Keratinocyte (primary cell): ENCODE measurements around the gene TOLLIP.

Experiments used
- EZH2 ChIP-seq: IDR thresholded peaks from one replicate; pipeline ENCODE4 v1.6.1; 2012; ENCODE audit warnings: inconsistent platforms, mild to moderate bottlenecking, low read length, moderate library complexity
- TF ChIP-seq, protein P1 (sequence below), 3 experiments: IDR thresholded peaks in 1 of 3; conservative IDR thresholded peaks in 1 of 3; optimal IDR thresholded peaks in 1 of 3; 2 replicates in 2 of 3; 3 replicates in 1 of 3; pipeline versions ENCODE3 to v1.5.1; 2011; ENCODE audit warnings: low read length in 3 of 3, mild to moderate bottlenecking in 3 of 3, moderate library complexity in 2 of 3, control low read depth in 1 of 3, inconsistent platforms in 1 of 3; ENCODE audit not compliant: insufficient read depth in 2 of 3; ENCODE audit errors: extremely low read depth in 1 of 3

DNA sequence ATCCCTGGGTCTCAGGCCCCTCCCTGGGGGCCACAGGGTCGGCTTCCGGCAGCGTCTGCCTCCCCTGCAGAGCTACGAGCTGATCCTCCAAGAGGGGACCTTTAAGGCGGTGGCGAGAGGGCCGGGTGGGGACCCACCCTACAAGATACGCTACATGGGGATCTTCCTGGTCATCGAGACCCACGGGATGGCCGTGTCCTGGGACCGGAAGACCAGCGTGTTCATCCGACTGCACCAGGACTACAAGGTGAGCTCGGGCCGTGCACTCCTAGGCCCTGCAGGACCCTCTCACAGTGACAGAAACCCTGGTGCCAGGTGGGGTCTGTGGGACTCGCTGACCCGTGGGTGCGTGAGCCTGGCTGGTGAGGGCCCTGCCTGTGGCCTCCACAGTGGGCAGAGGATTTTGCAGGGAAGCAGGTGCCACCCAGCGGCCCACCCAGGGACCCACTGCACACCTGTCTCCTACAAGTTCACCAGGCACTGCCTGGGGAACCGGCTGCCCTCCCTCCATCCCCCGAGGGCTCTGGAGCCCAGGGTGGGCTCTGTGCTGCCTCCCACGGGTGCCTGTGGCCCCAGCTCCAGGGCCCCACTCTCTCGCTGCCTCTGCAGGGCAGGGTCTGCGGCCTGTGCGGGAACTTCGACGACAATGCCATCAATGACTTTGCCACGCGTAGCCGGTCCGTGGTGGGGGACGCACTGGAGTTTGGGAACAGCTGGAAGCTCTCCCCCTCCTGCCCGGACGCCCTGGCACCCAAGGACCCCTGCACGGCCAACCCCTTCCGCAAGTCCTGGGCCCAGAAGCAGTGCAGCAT is 72.9 kb downstream of the TOLLIP start:
- TF ChIP-seq, protein P1, sequence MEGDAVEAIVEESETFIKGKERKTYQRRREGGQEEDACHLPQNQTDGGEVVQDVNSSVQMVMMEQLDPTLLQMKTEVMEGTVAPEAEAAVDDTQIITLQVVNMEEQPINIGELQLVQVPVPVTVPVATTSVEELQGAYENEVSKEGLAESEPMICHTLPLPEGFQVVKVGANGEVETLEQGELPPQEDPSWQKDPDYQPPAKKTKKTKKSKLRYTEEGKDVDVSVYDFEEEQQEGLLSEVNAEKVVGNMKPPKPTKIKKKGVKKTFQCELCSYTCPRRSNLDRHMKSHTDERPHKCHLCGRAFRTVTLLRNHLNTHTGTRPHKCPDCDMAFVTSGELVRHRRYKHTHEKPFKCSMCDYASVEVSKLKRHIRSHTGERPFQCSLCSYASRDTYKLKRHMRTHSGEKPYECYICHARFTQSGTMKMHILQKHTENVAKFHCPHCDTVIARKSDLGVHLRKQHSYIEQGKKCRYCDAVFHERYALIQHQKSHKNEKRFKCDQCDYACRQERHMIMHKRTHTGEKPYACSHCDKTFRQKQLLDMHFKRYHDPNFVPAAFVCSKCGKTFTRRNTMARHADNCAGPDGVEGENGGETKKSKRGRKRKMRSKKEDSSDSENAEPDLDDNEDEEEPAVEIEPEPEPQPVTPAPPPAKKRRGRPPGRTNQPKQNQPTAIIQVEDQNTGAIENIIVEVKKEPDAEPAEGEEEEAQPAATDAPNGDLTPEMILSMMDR (optimal IDR thresholded peaks at IDR 0.05 in 1 of 3, IDR thresholded peaks at IDR 0.05 in 1 of 3, conservative IDR thresholded peaks at IDR 0.05 in 1 of 3; ENCODE audit: extremely low read depth in 1 of 3, insufficient read depth in 2 of 3, low read length in 3 of 3), result no peak
- TF ChIP-seq EZH2, result no peak
